Suprapubic skin (tissue), 4 donors: ENCODE results near the gene SYNGR3. TPM values are rescaled to one million over a fixed set of nuclear protein-coding genes. Genes with fewer than 3 reads are reported as not detected.
A peak's percentile ranks its signal among the peaks of the same experiment; 100 is the strongest.
"Not testable (repeated sequence)": the region's sequence is repeated elsewhere in the genome, so short reads cannot be mapped to it uniquely, and the experiment has no call there.

Source experiments
- DNase-seq, 2 donors: peaks; one replicate each; pipeline ENCODE4 v3.0.0-alpha.2; 2019; ENCODE audit warnings: low spot score in 2 of 2
- H3K27ac ChIP-seq: fragments of 200-600 bp; sonication (generic); one replicate; pipeline ENCODE4 v1.5.1; 2019
- H3K27me3 ChIP-seq: fragments of 200-600 bp; sonication (generic); one replicate; pipeline ENCODE4 v1.5.1; 2019
- H3K36me3 ChIP-seq: fragments of 200-600 bp; sonication (generic); one replicate; pipeline ENCODE4 v1.5.1; 2019
- H3K4me1 ChIP-seq: fragments of 200-600 bp; sonication (generic); one replicate; pipeline ENCODE4 v1.5.1; 2019
- H3K4me3 ChIP-seq: fragments of 200-600 bp; sonication (generic); one replicate; pipeline ENCODE4 v1.5.1; 2019; ENCODE audit warnings: mild to moderate bottlenecking
- H3K9me3 ChIP-seq: fragments of 200-600 bp; sonication (generic); one replicate; pipeline ENCODE4 v1.5.1; 2019
- EP300 ChIP-seq: sonication (generic); formaldehyde crosslinking; IDR thresholded peaks from one replicate; pipeline ENCODE4 v1.6.1; 2017; ENCODE audit warnings: antibody characterized with exemption
- POLR2A ChIP-seq, 2 donors: fragments of 450-650 bp; IDR thresholded peaks; one replicate each; pipeline ENCODE4 v1.6.1; 2017; ENCODE audit warnings: antibody characterized with exemption in 2 of 2, mild to moderate bottlenecking in 2 of 2, moderate library complexity in 2 of 2
- POLR2AphosphoS5 ChIP-seq, 3 donors: sonication (generic); formaldehyde crosslinking; IDR thresholded peaks; one replicate each; pipeline ENCODE4 v1.6.1; 2017; ENCODE audit warnings: antibody characterized with exemption in 3 of 3
- WGBS: methylation state at CpG from one replicate; pipeline ENCODE4 v1.1.5; 2018; 5-methylcytosine and 5-hydroxymethylcytosine counted together
- total RNA-seq, 4 donors: library from RNA; depleted of rRNA; stranded (reverse); fragments of >200 nt; gene quantifications; one replicate each; pipeline ENCODE4 v1.1.0, GENCODE V29; 2016
- TF ChIP-seq, protein P1 (sequence below), 2 donors: fragments of 200-600 bp in 1 of 2; fragments of 450-650 bp in 1 of 2; sonication (generic) in 1 of 2; IDR thresholded peaks; one replicate each; pipeline ENCODE4 v1.5.1; 2016 to 2019; ENCODE audit warnings: antibody characterized with exemption in 2 of 2, mild to moderate bottlenecking in 1 of 2, moderate library complexity in 1 of 2

Gene SYNGR3
- total RNA-seq, 4 donors from 2014 or later = 0.42 to 1.7 (median 0.60) TPM; not detected in 1

DNA sequence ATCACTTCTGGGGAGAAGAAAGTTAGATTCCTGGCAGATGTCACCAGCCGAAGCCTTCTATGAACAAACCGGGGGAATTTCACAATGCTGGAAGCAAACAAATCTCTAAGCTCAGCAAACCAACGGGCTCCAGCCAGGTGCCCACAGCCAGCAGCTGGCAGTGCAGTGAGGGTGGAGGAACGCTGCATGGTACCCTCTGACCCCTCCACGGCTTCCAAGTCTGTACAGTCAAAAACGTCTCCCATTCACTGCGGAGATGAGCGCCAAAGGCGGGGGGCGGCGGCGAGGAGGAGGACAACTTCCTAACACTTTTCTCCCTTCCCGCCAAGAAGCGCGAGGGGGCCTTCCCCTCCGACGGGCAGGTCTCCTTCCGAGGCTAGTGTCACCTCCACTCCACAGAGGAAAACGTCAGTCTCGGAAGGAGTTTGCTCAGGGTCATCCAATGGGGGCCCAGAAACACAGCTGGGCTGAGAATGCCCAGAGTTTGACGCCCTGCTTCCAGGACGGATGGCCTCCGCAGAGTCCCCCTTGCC lies 18.9 kb downstream of the SYNGR3 start:
- 3% methylated on average over 10 of the region's 23 CpGs for WGBS
- Histone ChIP-seq H3K4me1 (peaks cover 62% of the 10 kb centered on the region), H3K36me3 (no peaks in the 10 kb centered on the region), H3K27me3 (no peaks in the 10 kb centered on the region), H3K4me3 (peak overlapping the region; percentile 99), H3K27ac (peak overlapping the region; percentile 97), H3K9me3 (no peaks in the 10 kb centered on the region)
- TF ChIP-seq POLR2AphosphoS5 (IDR thresholded peaks at IDR 0.05) = no peak
- no peak for TF ChIP-seq POLR2A (IDR thresholded peaks at IDR 0.05)
- TF ChIP-seq, protein P1, sequence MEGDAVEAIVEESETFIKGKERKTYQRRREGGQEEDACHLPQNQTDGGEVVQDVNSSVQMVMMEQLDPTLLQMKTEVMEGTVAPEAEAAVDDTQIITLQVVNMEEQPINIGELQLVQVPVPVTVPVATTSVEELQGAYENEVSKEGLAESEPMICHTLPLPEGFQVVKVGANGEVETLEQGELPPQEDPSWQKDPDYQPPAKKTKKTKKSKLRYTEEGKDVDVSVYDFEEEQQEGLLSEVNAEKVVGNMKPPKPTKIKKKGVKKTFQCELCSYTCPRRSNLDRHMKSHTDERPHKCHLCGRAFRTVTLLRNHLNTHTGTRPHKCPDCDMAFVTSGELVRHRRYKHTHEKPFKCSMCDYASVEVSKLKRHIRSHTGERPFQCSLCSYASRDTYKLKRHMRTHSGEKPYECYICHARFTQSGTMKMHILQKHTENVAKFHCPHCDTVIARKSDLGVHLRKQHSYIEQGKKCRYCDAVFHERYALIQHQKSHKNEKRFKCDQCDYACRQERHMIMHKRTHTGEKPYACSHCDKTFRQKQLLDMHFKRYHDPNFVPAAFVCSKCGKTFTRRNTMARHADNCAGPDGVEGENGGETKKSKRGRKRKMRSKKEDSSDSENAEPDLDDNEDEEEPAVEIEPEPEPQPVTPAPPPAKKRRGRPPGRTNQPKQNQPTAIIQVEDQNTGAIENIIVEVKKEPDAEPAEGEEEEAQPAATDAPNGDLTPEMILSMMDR (IDR thresholded peaks at IDR 0.05) = no peak
- no peak for TF ChIP-seq EP300
- DNase-seq = no peak

DNA sequence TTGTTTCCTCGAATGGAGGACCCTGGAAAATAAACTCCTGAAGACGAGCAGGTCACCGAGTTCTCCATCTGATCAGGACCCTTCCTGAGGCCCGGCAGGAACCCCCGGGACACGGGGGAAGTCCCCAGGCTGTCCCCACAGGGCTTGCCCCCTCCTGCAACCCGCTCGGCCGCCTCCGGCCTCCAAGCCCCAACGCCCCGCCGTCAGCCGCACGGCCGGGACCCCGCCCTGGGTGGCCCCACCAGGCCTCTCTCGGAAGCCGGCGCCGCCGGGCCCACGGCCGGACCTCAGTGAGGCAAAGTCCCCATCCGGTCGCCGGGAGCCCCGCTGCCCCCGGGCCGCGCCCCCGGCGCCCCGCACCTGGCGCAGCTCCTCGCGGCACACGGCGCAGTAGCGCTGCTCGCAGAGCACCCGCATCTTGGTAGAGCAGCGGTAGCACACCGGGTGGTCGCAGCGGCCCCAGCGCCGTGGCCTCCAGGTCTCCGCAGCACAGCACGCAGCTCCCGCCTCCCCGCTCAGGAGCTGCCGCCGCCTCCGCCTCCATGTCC lies 19.5 kb downstream of the SYNGR3 start:
- Histone ChIP-seq H3K9me3 (no peaks in the 10 kb centered on the region), H3K27ac (peak overlapping the region; percentile 97), H3K4me1 (peaks cover 57% of the 10 kb centered on the region), H3K4me3 (peak overlapping the region; percentile 99), H3K27me3 (no peaks in the 10 kb centered on the region), H3K36me3 (no peaks in the 10 kb centered on the region)
- TF ChIP-seq POLR2AphosphoS5 (IDR thresholded peaks at IDR 0.05) (no peak), EP300 (no peak)
- DNase-seq = no peak
- WGBS = no CpG with 5 or more reads among the region's 55 CpGs

DNA sequence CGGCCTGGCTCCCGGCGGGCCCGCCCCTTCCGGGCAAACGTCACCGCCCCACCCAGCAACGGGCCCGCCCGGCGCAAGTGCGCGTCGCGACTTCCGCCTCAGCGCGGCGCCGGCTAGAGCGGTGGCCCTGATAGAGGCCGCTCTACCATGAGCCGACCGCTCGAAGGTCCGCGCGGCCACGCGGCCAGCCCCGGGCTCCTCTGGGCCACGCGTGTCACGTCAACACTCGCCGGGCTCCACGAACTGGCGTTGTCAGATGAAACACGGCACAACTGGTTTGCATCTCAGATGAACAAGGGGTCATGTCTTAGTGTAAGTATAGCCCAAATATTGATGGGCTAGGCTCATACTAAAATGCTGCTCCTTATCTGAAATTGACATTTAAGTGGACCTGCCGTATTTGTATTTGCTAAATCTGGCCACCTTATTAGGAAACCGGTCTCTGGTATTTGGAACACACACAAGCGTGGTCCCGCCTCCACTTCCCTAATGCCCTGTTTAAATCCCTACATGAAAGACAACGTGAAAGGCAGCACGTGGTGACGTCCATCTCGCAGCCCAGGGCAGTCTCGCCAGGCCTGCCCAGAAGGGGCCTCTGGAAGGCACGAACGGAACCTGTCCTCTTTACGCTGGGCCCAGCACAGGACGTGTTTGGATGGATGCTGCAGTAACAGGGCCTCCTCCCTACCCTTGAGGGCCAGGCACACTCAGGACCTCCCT lies 20.2 kb downstream of the SYNGR3 start, which contains the start of gene ZNF598:
ZNF598 (minus strand) TSS at position 31 of the 720 bp plus-strand sequence.
- no peak for DNase-seq
- H3K4me3 ChIP-seq = peak within 1 kb of the TSS; percentile 99
- no peaks in the 10 kb centered on the region for H3K36me3 ChIP-seq
- 2% methylated on average over 8 of the region's 52 CpGs for WGBS
- peak within 1 kb of the TSS; percentile 97 for H3K27ac ChIP-seq
- H3K27me3 ChIP-seq = no peaks in the 10 kb centered on the region
- no peaks in the 10 kb centered on the region for H3K9me3 ChIP-seq
- H3K4me1 ChIP-seq = peaks cover 52% of the 10 kb centered on the region
- TF ChIP-seq POLR2A (IDR thresholded peaks at IDR 0.05) = peak; percentile 77 to 81
- TF ChIP-seq POLR2AphosphoS5 (IDR thresholded peaks at IDR 0.05) = peak in 2 of 3 donors; percentile 12 to 77
- TF ChIP-seq, protein P1 (IDR thresholded peaks at IDR 0.05) = no peak
- TF ChIP-seq EP300 = no peak

DNA sequence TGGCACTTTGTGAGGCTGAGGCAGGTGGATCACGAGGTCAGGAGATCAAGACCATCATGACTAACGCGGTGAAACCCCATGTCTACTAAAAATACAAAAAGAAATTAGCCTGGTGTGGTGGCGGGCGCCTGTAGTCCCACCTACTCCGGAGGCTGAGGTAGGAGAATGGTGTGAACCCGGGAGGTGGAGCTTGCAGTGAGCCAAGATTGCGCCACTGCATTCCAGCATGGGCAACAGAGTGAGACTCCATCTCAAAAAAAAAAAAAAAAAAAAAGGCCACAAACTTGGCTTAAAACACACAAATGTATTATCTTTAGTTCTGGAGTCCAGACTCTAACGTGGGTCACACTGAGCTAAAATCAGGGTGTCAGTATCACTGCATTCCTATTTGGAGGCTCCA lies 22.0 kb downstream of the SYNGR3 start:
- peaks cover 46% of the 10 kb centered on the region for H3K4me1 ChIP-seq
- DNase-seq, H3K27ac ChIP-seq, H3K36me3 ChIP-seq, H3K4me3 ChIP-seq, H3K9me3 ChIP-seq, H3K27me3 ChIP-seq: not testable (repeated sequence)
- 82% methylated on average over 9 of the region's 9 CpGs for WGBS

DNA sequence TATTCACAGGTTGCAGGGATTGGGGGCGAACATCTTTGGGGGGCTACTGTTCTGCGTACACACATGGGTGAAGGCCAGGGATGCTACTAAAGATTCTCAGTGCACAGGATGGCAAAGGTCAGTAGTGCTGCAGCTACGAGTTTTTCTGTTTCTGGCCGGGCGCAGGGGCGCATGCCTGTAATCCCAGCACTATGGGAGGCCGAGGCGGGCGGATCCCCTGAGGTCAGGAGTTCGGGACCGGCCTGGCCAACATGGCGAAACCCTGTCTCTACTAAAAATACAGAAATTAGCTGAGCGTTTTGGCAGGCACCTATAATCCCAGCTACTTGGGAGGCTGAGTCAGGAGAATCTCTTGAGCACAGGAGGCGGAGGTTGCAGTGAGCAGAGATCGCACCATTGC lies 23.8 kb downstream of the SYNGR3 start:
- TF ChIP-seq, protein P1 (IDR thresholded peaks at IDR 0.05) = no peak
- no peak for TF ChIP-seq POLR2AphosphoS5 (IDR thresholded peaks at IDR 0.05)
- no peak for TF ChIP-seq POLR2A (IDR thresholded peaks at IDR 0.05)
- WGBS = 92% methylated on average over 15 of the region's 15 CpGs

More for the DNA sequence above, 23.8 kb downstream of the SYNGR3 start:
- no peaks in the 10 kb centered on the region for H3K36me3 ChIP-seq
- no peaks in the 10 kb centered on the region for H3K9me3 ChIP-seq
- H3K4me1 ChIP-seq = peaks cover 28% of the 10 kb centered on the region
- peaks cover under 1% of the 10 kb centered on the region for H3K27me3 ChIP-seq
- no peak overlapping the region for H3K27ac ChIP-seq
- DNase-seq = no peak
- H3K4me3 ChIP-seq = no peak overlapping the region
